Left lobe of liver (tissue), 2 donors: ENCODE data around the gene FUT4. TPM values are rescaled to one million over a fixed set of nuclear protein-coding genes. Genes with fewer than 3 reads are reported as not detected.
"Not testable (repeated sequence)": the region's sequence is repeated elsewhere in the genome, so short reads cannot be mapped to it uniquely, and the experiment has no call there.

Experiments used
- ATAC-seq: fragments of 200-7000 bp; cut with Tn5 transposase; one replicate; pipeline ENCODE4 v1.9.1; 2020; ENCODE audit warnings: mild to moderate bottlenecking, moderate library complexity
- DNase-seq: peaks from one replicate; pipeline ENCODE4 v3.0.0-alpha.2; 2020; ENCODE audit warnings: low spot score
- total RNA-seq: library from RNA; stranded (reverse); gene quantifications from one replicate; pipeline ENCODE4 v1.2.1, GENCODE V29; 2021
- donor health status: DM: no; HTN: no; CAD: no; lungs with moderate emphysema.
- donor health status: DM: no; HTN: yes; CAD: no.

The FUT4 gene
- total RNA-seq, 1 donor from 2014 or later, result 1.2 TPM

DNA sequence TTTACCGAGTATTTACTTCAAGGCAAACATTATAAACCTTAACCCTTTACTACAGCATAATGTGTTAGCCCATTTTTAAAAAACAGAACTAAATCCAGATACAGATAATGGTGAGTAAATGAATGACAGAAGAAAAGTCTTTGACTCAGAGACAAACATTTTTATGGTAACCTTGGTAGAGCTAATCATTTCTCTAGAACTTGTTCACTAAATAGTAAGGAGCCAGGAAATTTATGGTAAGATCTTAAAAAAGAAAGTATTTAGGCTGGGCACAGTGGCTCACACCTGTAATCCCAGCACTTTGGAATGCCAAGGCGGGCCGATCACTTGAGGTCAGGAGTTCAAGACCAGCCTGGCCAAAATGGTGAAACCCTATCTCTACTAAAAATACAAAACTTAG, 11.5 kb upstream of the FUT4 start:
- DNase-seq, result no peak
- ATAC-seq, result no peak

DNA sequence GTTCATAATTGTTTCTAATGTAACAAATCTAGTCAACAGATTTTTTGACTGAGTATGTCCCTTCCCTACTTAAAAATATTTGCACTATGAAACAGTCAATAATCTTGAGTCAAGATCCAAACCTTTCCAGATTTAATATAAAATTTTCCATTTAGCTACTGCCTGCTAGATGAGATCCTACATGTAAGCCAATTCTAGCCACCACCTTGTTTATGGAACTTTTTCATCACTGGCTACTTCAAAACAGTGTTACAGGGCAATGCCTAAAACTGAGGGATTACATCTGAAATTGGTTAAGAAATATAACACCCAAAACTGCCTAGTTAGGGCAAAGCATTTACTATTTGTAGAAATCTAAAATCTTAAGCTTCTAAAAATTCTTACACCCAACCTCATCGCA, 10.5 kb upstream of the FUT4 start:
- no peak for ATAC-seq
- no peak for DNase-seq

DNA sequence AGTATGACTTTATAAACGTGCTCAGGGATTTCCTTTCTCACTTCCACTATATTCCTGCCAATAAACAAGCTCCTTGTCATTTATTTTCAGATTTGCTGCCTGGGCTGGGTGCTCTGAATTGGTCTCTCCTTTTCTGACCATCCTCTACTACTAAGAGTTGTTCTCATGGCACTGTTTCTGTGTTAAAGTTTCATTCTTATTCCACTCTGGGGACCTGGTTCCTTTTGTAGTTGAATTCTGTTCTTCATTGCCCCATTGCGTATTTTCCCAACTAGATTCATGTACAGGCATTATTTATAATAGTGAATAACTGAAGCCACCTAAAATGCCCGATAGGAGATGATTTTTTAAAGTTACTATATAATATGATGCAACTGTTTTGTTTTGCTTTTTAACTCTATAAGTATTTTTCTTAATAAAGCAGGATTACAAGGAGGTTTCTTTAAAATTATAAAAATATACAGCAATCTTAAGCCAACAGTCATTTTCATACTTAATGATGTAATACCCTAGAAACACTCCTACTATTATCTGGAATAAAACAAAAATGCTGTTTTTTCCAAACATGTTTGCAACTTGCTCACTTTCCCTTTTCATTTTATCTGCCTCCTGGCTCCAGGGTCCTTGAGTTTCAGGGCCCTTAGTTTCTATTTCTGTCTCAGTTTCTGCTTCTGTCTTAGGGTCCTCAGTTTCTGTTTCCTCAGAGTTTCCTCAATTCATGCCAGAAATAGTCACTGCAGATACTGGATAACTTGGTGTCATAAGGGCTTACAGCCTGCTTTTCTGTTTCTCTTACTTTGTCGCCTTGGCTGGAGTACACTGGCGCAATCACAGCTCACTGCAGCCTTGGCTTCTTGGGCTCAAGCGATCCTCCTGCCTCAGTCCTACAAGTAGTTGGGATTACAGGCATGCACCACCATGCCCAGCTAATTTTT, 9.8 kb upstream of the FUT4 start:
- ATAC-seq (no peak), DNase-seq (no peak)

DNA sequence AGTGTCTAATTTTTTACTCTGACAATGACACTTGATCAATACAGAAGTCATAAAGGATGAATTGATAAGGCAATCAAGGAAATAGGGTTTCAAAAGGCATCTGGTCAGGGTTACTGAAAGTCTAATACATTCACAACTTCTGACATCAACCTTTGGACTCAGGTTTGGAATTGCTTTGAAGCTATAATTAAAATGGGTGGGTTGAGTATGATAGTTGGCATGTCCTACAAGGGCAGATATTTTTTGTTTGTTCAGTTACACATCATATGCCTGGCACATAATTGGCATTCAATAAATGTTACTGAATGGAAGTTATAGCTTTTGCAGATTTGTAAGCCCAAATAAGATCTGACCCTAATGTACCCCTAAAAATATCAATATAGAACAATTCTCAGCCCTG, 7.3 kb upstream of the FUT4 start:
- no peak for DNase-seq
- ATAC-seq, result no peak

DNA sequence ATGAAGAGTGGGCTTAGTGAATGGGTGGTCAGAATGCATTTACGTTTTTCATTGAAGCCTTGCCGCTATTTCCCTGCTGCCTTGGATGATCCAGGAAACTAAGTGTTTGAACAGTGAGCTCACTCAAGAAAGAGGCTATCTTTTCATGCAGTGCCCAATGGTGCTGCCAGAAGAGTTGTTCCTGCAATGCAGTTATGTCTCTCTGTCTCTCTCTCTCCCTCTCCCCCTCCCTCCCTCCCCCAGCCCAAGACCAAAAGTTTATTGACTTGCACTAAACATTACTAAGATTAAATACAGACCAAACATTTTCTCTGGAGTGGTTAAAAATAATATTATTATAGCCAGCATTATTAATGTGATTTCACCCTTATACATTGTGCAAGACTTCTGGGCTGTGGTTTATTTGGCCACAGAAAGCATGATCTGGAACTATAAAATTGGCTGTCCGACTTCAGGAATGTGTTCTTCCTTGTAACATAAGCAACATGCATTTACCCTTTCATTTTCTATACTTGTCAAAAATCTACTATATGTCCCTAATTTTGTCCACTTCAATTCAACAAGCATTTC, 6.6 kb upstream of the FUT4 start:
- DNase-seq (no peak), ATAC-seq (no peak)

DNA sequence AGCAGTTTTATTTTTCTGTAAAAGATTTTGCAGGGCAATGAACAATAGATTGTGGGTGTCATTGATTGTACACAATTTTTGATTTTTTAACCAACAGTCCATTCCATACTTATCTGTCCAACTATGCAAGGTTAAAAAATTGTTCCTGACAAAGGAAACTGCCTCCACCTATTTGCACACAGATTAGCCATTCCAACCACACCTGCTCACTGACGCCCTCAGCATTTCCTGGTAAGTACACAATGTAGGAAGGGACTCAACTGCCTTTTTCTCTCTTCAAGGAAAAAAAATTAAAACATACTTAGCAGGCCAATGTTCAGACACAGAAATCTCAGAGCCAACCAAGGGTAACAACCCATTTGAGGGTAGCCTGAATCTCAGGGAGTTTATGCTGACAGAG, 4.3 kb upstream of the FUT4 start:
- DNase-seq (no peak), ATAC-seq (no peak)

DNA sequence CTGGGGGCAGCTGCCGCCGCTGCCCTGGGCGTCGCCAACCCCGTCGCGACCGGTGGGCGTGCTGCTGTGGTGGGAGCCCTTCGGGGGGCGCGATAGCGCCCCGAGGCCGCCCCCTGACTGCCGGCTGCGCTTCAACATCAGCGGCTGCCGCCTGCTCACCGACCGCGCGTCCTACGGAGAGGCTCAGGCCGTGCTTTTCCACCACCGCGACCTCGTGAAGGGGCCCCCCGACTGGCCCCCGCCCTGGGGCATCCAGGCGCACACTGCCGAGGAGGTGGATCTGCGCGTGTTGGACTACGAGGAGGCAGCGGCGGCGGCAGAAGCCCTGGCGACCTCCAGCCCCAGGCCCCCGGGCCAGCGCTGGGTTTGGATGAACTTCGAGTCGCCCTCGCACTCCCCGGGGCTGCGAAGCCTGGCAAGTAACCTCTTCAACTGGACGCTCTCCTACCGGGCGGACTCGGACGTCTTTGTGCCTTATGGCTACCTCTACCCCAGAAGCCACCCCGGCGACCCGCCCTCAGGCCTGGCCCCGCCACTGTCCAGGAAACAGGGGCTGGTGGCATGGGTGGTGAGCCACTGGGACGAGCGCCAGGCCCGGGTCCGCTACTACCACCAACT, 1.0 kb downstream of the FUT4 start:
- ATAC-seq (no peak), DNase-seq (peak; percentile 49)

DNA sequence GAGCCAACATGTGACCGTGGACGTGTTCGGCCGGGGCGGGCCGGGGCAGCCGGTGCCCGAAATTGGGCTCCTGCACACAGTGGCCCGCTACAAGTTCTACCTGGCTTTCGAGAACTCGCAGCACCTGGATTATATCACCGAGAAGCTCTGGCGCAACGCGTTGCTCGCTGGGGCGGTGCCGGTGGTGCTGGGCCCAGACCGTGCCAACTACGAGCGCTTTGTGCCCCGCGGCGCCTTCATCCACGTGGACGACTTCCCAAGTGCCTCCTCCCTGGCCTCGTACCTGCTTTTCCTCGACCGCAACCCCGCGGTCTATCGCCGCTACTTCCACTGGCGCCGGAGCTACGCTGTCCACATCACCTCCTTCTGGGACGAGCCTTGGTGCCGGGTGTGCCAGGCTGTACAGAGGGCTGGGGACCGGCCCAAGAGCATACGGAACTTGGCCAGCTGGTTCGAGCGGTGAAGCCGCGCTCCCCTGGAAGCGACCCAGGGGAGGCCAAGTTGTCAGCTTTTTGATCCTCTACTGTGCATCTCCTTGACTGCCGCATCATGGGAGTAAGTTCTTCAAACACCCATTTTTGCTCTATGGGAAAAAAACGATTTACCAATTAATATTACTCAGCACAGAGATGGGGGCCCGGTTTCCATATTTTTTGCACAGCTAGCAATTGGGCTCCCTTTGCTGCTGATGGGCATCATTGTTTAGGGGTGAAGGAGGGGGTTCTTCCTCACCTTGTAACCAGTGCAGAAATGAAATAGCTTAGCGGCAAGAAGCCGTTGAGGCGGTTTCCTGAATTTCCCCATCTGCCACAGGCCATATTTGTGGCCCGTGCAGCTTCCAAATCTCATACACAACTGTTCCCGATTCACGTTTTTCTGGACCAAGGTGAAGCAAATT, 1.8 kb downstream of the FUT4 start:
- ATAC-seq, result no peak
- DNase-seq, result peak; percentile 53

DNA sequence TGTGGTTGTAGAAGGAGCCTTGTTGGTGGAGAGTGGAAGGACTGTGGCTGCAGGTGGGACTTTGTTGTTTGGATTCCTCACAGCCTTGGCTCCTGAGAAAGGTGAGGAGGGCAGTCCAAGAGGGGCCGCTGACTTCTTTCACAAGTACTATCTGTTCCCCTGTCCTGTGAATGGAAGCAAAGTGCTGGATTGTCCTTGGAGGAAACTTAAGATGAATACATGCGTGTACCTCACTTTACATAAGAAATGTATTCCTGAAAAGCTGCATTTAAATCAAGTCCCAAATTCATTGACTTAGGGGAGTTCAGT, 2.4 kb downstream of the FUT4 start:
- no peak for DNase-seq

DNA sequence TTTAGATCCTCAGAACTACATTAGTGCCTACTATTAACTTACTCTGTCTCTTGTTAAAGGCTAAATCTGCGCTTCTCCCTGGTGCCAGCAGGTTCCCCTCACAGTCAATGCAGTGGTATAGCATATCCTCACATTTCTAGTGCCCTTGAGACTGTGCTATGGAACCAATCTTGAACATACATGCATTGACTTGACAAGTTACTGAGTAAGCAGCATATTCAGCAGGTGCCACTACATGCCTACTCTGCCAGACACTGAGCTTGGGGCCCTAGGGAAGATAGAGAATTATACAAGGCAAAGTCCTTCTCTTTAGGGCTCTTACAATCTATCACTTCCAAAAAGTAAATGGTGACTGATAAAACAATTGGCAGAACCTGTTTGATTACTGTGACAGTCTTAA, 3.2 kb downstream of the FUT4 start:
- DNase-seq (no peak), ATAC-seq (no peak)

More for the DNA sequence above, 2.4 kb downstream of the FUT4 start:
- no peak for ATAC-seq

DNA sequence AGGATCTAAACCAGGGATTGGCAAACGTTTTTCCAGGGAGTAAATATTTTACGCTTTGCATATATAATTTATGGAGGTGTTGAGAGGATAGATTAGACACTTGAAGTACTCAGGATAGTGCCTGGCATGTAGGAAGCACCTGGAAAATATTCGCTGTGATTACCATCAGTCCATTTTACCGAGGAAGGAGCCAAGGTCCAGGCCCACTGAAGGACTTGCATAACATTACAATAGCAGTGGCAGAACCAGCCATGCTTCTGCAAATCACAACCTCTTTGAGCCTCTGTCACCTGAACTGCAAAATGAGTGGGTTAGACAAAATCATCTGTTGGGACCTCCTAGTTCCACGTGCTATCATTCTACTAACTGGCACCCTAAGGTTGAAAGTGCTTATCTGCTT, 5.4 kb downstream of the FUT4 start:
- no peak for DNase-seq

DNA sequence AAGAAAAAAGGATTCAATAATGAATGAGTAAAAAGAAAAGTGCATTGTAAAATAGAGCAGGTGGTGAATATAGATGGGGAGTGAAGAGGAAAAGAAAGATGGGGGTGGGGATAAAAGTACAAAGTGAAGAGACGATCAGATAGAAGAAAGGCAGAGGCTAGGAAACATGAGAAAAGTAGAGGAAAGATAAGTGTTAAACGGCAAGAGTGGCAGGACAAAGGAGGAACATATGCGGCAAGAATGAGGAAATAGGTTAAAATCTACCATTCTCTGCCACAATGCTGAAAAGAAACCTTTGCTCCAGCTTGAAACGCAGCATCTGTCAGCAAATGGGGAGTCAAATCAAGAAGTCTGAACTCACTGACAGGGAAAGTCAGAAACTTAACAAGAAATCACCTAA, 6.8 kb downstream of the FUT4 start:
- ATAC-seq (no peak), DNase-seq (no peak)

More for the DNA sequence above, 5.4 kb downstream of the FUT4 start:
- no peak for ATAC-seq

DNA sequence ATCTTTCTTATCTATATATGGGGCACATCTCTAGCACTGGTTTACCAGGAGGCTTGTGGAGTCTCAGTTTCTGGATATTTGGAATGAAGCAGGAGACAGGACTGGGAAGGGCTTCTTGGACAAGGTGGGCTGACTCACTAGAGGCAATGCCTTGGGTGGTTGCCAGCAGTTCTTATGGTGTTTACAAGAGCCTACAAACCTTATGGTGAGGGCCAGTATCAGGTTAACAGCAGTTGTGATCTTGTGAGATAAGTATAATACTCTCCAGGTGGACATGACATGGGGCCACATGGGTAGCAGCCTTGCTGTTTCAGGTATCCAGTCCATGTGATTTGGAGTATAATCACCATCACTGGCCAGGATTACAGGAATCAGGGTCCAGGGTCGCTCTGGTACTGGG, 10.2 kb downstream of the FUT4 start:
- ATAC-seq (no peak), DNase-seq (no peak)

DNA sequence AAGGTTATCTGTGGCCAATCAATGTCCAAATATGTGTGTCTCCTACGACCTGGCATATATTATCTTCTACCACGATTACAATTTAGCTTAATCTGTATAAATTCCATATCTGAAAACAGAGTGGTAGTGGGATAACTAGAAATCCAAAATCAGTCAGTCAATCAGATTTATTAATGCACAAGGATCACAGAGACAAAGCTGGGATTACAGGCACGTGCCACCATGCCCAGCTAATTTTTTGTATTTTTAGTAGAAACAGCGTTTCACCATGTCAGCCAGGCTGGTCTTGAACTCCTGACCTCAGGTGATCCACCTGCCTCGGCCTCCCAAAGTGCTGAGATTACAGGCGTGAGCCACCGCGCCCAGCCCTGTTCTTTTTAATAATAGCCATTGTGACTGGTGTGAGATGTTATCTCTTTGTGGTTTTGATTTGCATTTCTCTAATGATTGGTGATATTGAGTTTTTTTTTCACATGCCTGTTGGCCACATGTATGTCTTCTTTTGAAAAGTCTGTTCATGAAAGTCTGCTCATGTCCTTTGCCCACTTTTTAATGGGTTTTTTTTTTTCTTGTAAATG, 12.1 kb downstream of the FUT4 start:
- not testable (repeated sequence) for DNase-seq, ATAC-seq

DNA sequence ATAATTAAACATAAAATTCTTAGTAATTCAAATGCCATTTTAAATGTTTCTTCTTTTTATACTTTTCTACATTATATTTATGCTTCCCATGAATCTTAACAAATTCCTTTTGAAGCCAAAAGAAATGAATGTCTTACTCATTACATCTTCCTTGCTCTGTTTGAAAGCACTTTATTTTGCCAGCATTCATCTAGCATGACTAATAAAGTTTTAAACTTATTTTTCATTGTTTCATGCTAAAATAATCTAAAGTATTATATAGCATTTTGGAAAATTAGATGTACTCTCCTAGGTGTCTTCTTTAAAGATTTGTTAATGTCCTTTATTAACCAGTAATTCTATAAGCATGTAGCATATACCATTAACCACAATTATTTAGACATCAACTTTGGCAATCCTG, 13.7 kb downstream of the FUT4 start:
- no peak for DNase-seq
- ATAC-seq, result no peak

DNA sequence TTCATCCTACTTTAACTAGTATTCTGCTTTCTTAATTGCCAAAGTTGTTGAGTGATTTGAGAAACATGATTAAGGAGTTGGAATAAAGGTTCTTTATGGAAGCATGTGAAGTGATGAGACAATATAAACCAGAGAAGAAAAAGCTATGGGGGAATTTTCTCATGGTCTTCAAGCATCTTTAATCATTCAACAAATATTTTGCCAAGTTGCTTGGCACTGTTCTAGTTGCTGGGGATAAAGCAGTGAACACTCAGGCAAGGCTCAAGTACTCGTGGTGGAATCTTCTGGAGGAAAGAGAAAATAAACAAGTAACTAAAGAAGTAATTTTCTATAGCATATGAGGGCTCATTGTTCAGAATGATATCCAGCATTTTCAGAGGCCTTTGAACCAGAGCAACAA, 14.3 kb downstream of the FUT4 start:
- no peak for DNase-seq
- ATAC-seq, result no peak

DNA sequence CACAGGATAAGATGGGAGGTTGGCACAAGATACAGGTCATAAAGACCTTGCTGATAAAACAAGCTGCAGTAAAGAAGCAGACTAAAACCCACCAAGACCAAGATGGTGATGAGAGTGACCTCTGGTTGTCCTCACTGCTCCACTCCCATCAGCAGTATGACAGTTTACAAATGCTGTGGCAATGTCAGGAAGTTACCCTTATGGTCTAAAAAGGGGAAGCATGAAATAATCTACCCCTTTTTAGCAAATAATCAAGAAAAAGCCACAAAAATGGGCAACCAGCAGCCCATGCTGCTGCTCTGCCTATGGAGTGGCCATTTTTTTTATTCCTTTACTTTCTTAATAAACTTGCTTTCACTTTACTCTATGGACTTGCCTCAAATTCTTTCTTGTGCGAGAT, 14.7 kb downstream of the FUT4 start:
- ATAC-seq (no peak), DNase-seq (no peak)

DNA sequence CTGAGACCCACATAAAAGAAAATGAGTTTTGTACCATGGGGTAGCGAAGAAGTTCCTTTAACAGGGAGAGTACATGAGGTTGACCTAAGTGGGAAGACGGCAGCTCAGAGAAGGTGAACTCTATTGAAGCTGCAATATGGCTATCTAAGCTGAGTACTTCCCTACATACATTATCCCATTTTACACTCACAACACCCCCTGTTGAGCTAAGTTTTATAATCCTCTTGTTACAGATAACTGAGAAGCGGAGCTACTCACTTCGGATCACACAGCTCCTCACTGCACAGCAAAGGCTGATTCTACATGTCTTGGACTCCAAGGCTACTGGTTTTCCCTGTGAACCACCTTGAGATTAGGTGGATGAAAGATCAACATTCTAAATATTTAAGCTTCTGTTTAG, 15.2 kb downstream of the FUT4 start:
- ATAC-seq (no peak), DNase-seq (no peak)

DNA sequence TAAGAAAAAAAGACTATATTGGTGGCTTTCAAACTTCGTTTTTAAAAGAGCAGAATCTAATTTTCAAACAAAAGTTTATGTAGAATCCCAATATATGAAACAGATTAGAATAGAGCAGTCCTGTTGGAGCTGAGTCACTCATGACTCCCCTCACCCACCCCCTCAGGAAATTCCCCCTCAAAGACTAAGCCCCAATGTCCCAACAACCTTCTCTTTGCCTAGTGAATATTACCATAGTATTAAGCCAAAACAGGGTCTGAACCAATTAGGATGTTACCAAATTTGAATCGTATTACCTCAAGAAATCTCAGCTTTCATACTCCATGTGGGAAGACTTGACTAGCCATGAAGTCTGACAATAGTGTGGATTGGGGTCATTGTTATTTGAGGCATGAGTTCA, 15.6 kb downstream of the FUT4 start:
- no peak for ATAC-seq
- no peak for DNase-seq

DNA sequence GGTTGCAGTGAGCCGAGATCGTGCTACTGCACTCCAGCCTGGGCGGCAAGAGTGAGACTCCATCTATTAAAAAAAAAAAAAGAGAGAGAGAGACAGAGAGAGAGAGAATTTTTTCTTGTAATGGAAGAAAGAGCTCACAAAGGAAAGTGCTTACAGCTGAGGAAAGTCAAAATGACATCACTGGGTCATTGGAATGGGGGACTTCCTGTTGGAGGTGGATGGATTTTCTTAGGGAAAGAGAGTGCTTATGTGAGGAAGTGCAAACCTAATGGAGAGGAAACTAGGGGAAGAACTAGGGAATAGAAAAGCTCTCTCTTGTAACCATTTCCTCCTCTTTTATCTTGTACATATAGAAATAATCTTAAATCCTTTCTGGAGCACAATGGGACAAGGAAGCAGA, 17.1 kb downstream of the FUT4 start:
- no peak for ATAC-seq
- no peak for DNase-seq
